Kidney (tissue), 14 donors: Measurements from ENCODE around the gene CD151. TPM values are rescaled to one million over a fixed set of nuclear protein-coding genes. Genes with fewer than 3 reads are reported as not detected.

Source experiments
- DNase-seq, 5 donors: peaks; one replicate each; pipeline ENCODE4 v3.0.0-alpha.2; 2013 to 2020
- FAIRE-seq: peaks from 2 replicates; lab custom pipeline; 2012; peaks lifted over from hg19 to GRCh38; lab: Jason Lieb, UNC
- H3K27ac ChIP-seq, 2 donors: one replicate each; pipeline ENCODE4 v1.7.0; 2013; ENCODE audit warnings: low read depth in 2 of 2, low read length in 2 of 2, inconsistent platforms in 1 of 2
- H3K27me3 ChIP-seq: one replicate; pipeline ENCODE4 v1.7.1; 2013; ENCODE audit warnings: low read length, inconsistent platforms; ENCODE audit not compliant: control insufficient read depth, insufficient read depth
- H3K36me3 ChIP-seq, 3 donors: one replicate each; pipeline versions ENCODE4 v1.7.0 to v1.7.1; 2013; ENCODE audit warnings: low read length in 3 of 3, control low read depth in 1 of 3, inconsistent platforms in 1 of 3; ENCODE audit not compliant: insufficient read depth in 3 of 3, control insufficient read depth in 2 of 3
- H3K4me1 ChIP-seq, 3 donors: one replicate each; pipeline versions ENCODE4 v1.7.0 to v1.7.1; 2013; ENCODE audit warnings: low read length in 3 of 3, inconsistent platforms in 1 of 3, low read depth in 1 of 3; ENCODE audit not compliant: control insufficient read depth in 2 of 3, insufficient read depth in 2 of 3
- H3K4me3 ChIP-seq, 3 donors: one replicate each; pipeline versions ENCODE4 v1.7.0 to v1.8.1; 2013; ENCODE audit warnings: low read length in 3 of 3, control low read depth in 1 of 3, inconsistent platforms in 1 of 3
- H3K9ac ChIP-seq, 3 donors: one replicate each; pipeline versions ENCODE4 v1.7.0 to v1.7.1; 2013; ENCODE audit warnings: low read length in 3 of 3, control low read depth in 1 of 3, inconsistent platforms in 1 of 3
- H3K9me3 ChIP-seq, 3 donors: one replicate each; pipeline versions ENCODE4 v1.7.0 to v1.7.1; 2013; ENCODE audit warnings: low read length in 3 of 3, control low read depth in 1 of 3, inconsistent platforms in 1 of 3; ENCODE audit not compliant: control insufficient read depth in 2 of 3, insufficient read depth in 1 of 3
- intact Hi-C: fragments of 100-400 bp; cut with DNase I; formaldehyde crosslinking; loops from one replicate; pipeline ENCODE4 v1.11.1; 2022
- polyA plus RNA-seq: library from polyadenylated mRNA; stranded (reverse); fragments of 350-450 nt; fragmentation: Illumina TruSeq; extraction: RNeasy Lipid Tissue Mini Kit (QIAGEN cat#74804); gene quantifications from one replicate; pipeline ENCODE4 v1.2.3, GENCODE V29; 2014; ENCODE audit warnings: low read depth, low replicate concordance; ENCODE audit not compliant: insufficient read depth
- total RNA-seq: library from RNA; stranded (reverse); fragmentation: NEBNext Ultra II Directional; extraction: Animal tissue kit (Norgen Biotek cat#: 25700); gene quantifications from one replicate; pipeline ENCODE4 v1.2.1, GENCODE V29; 2021
- TF ChIP-seq, protein P1 (sequence below): IDR thresholded peaks from 3 replicates; pipeline ENCODE4 v1.5.1; 2012; ENCODE audit warnings: mild to moderate bottlenecking, moderate library complexity, borderline replicate concordance; ENCODE audit not compliant: insufficient read depth; ENCODE audit errors: extremely low read depth
- donor health status: control.
- donor health status: control.
- donor health status: control.
- donor health status: control.
- donor health status: control.
- donor health status: DM: yes; HTN: yes; CAD: no.
- donor health status: Normal renal cell carcinoma (clear cell type).

The CD151 gene
- total and polyA plus RNA-seq, 2 donors from 2014 or later, result 379 to 476 TPM

DNA sequence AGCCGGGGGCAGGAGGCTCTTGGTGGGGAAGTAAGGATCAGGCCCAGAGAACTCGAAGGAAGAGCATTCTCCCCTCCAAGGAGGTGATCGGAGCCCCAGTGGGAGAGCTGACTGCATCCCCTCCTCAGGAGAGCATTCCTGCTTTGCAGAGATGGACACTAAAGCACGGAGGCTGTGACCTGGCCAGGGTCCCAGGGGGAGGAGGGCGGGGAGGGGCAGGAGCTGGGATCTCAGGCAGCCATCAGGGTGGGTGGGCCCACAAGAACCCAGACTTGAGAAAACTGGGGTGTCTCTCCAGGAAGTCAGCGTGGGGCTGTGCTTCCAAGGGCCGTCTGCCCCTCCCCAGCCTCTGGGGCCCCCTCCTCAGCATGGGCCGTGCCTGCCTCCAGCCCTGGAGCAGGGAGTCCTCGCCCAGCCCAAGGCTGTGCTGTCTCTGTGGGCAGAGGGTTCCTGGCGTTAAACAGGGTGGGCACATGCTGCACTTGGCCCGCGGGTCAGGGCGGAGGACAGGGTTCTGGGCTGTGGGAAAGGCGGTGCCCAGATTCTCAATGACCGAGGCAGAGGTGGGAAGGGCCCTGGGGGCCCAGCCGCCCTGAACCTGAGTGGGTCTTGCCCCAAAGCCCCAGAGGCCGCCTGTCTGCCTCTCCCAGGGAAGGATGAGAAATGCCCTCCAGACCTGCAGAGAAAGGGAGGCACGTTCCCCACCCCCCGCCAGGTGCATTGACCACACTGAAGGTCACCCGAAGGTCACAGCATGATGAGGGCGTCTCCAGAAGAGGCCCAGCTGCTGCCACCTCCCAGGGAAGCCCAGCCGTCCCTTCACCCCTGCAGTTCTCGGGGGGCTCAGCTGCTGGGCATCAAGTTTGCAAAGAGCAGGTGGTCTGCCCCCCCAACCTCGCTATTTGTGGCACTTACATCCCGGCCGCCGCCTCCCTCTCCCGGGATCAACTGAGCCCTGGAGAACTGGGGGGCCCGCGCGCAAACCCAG, 43.5 kb upstream of the CD151 start:
- H3K27ac ChIP-seq, result no peak overlapping the region
- DNase-seq (no peak), FAIRE-seq (no peak)
- H3K4me3 ChIP-seq, result no peak overlapping the region
- no peaks in the 10 kb centered on the region for H3K36me3 ChIP-seq
- H3K4me1 ChIP-seq, result peaks cover 0 to 3% (median 0%) of the 10 kb centered on the region in 3 donors
- no peaks in the 10 kb centered on the region for H3K9me3 ChIP-seq
- intact Hi-C loops, result no loop called here
- H3K27me3 ChIP-seq, result no peaks in the 10 kb centered on the region
- TF ChIP-seq, protein P1, sequence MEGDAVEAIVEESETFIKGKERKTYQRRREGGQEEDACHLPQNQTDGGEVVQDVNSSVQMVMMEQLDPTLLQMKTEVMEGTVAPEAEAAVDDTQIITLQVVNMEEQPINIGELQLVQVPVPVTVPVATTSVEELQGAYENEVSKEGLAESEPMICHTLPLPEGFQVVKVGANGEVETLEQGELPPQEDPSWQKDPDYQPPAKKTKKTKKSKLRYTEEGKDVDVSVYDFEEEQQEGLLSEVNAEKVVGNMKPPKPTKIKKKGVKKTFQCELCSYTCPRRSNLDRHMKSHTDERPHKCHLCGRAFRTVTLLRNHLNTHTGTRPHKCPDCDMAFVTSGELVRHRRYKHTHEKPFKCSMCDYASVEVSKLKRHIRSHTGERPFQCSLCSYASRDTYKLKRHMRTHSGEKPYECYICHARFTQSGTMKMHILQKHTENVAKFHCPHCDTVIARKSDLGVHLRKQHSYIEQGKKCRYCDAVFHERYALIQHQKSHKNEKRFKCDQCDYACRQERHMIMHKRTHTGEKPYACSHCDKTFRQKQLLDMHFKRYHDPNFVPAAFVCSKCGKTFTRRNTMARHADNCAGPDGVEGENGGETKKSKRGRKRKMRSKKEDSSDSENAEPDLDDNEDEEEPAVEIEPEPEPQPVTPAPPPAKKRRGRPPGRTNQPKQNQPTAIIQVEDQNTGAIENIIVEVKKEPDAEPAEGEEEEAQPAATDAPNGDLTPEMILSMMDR, result no peak
- H3K9ac ChIP-seq, result no peak overlapping the region

DNA sequence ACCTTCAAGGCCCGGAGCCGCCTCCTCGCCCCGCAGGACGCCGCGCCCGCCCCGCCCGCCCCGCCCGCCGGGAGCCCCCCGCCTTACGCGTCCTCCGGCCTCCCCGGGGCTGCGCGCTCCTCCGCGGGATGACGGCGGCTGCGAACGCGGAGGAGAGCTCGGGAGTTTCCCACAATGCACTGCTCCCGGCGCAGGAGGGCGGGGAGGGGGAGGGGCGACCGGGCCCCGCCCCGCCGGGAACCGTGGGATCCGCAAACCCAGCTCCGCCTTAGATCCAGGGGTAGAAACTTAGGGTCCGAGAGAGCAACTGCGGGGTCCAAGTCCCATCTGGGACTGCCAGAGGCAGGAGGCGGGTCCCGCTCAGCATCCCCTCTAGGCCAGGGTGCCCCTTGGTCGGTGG, 42.8 kb upstream of the CD151 start, which contains the start of gene CEND1:
CEND1 (minus strand) TSS at position 148 of the 400 bp plus-strand sequence. CDS start 1,514 bp downstream, outside the sequence.
- Histone ChIP-seq H3K27me3 (no peaks in the 10 kb centered on the region), H3K36me3 (no peaks in the 10 kb centered on the region), H3K9ac (no peak within 1 kb of the TSS), H3K4me3 (no peak within 1 kb of the TSS), H3K4me1 (peaks cover 0 to 5% (median 0%) of the 10 kb centered on the region in 3 donors), H3K27ac (no peak within 1 kb of the TSS), H3K9me3 (no peaks in the 10 kb centered on the region)
- peak in 2 of 5 donors; percentile 42 to 73 for DNase-seq
- no peak for FAIRE-seq
- TF ChIP-seq, protein P1, result no peak
- intact Hi-C loops, result no loop called here

- TF ChIP-seq, protein P1, result no peak
- H3K4me3 ChIP-seq, result no peak overlapping the region
- H3K27ac ChIP-seq, result no peak overlapping the region
- no peaks in the 10 kb centered on the region for H3K36me3 ChIP-seq
- peak in 1 of 5 donors; percentile 67 for DNase-seq
- no peaks in the 10 kb centered on the region for H3K27me3 ChIP-seq
- H3K9ac ChIP-seq, result no peak overlapping the region
- no peak for FAIRE-seq
- H3K9me3 ChIP-seq, result no peaks in the 10 kb centered on the region
- intact Hi-C loops, result no loop called here
- peaks cover 0 to 11% (median 0%) of the 10 kb centered on the region in 3 donors for H3K4me1 ChIP-seq
These were observed 41.8 kb upstream of the CD151 start for GRCh38 chr11:790721-791564.
